HG02973 (cell line): ENCODE results near the gene B9D1.
"Not testable (repeated sequence)": the region's sequence is repeated elsewhere in the genome, so short reads cannot be mapped to it uniquely, and the experiment has no call there.

Source experiments
- ATAC-seq: cut with Tn5 transposase; IDR thresholded peaks from one replicate; pipeline ENCODE4 v1.9.1; 2021; ENCODE audit warnings: moderate library complexity; ENCODE audit not compliant: unreplicated experiment

B9D1 gene

DNA sequence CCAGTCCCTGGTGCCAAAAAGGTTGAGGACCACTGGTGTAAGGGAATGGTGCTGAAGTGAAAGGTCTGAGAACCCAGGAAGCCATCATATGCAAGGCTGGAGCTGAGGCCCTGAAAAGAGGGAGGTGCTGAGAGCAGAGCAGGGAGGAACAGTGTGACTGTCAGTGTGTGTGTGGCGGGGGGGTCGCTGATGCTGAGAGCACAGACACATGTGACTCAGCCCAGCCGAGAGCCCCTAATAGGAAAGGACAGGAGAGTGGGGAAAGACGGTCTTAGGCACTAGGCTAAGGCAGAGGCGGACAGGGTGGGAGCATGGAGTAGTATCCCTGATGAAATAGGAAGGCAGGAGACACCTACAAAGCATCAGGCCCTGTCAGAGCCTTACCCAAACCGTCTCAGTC lies 1.2 kb downstream of the B9D1 start:
- no peak for ATAC-seq

DNA sequence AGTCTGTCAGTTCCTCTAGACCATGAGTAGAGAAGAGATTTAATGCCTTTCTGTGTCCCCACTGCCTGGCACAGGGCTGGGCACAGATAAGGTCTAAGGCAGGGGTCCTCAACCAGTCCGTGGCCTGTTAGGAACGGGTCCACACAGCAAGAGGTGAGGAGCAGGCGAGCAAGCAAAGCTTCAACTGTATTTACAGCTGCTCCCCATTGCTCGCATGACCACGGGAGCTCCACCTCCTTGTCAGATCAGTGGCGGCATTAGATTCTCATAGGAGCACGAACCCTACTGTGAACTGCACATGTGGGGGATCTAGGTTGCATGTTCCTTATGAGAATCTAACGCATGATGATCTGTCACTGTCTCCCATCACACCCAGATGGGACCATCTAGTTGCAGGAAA lies 1.8 kb downstream of the B9D1 start:
- ATAC-seq = no peak

DNA sequence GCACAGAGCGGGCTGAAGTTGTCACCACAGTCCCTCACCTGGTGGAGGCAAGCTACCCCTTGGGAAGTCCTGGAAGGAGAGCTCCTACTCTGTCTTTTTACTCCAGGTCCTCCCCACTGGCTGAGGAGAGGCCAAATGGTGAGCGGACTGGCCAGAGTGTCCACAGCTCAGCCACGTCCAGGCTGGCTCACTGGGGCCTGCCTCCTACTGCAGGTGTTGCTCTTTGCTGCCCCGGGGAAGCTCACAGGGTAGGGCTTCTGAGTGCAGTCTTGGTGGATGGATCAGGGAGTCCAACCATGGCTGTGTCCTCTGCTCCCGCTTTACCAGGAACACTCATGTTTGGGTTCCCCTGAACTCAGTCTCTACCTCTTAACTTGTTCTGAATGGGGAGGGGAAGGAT lies 2.7 kb downstream of the B9D1 start:
- ATAC-seq = no peak

DNA sequence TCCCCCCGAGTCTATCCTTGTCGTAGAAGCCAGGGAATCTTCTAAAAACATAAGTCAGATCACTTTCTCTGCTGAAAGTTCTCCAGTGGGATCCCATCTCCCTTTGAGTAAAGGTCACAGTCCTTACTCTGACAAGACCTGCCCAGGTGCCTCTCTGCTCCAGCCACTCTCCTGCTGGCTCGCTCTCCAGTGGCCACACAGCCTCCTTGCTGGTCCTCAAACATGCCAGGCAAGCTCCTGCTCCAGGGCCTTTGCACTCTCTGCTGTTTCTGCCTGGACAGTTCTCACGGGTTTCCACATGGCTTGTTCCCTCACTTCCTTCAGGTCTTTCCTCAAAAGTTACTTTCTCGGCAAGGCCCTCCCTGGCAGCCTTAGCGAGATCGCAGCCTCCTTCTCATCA lies 3.4 kb downstream of the B9D1 start:
- no peak for ATAC-seq

- no peak for ATAC-seq
Measured at GRCh38 chr17:19357761-19358160, 4.8 kb downstream of the B9D1 start.

DNA sequence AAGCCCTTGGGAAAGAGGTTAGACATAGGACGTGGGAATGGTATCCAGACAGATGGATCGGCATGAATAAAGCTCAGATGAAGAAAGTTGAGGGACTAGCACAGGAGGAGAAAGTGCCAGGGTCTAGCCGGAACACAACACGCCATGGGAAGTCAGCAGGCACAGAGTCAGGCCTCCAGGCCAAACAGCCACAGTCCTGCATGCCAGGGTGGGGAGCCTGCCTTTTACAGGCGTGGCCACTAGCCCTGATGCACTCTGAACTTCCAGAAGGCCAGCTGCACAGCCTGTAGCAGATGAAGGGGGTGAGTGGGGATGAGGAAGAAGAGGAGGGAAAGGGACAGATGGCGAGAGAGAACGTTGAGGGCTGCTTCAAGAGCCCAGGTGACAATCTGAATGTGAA lies 5.2 kb downstream of the B9D1 start:
- no peak for ATAC-seq

DNA sequence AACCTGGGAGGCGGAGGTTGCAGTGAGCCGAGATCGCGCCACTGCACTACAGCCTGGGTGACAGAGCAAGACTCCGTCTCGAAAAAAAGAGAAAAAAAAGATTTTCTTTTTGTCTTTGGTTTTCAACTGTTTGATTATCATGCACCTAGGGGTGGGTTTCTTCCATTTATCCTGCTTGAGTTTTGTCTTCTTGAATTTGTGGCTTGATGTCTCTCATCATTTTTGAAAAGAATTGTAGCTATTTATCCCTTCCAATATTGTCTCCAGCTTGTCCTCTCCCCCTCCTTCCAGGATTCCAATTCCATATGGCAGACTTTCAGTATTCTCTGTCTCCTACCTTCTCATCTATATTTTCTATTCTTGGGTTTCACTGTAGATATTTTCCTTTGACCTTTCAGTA lies 7.8 kb downstream of the B9D1 start:
- no peak for ATAC-seq

DNA sequence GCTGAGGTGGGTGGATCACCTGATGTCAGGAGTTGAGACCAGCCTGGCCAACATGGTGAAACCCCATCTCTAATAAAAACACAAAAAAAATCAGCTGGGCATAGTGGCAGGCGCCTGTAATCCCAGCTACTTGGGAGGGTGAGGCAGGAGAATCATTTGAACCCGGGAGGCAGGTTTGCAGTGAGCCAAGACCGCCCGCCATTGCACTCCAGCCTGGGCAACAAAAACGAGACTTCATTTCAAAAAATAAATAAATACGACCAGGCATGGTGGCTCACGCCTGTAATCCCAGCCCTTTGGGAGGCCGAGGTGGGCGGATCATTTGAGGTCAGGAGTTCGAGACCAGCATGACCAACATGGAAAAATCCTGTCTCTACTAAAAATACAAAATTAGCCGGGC lies 9.1 kb downstream of the B9D1 start:
- ATAC-seq = not testable (repeated sequence)

GRCh38 chr17:19348806-19349205 lies 13.7 kb downstream of the B9D1 start:
- ATAC-seq = no peak

DNA sequence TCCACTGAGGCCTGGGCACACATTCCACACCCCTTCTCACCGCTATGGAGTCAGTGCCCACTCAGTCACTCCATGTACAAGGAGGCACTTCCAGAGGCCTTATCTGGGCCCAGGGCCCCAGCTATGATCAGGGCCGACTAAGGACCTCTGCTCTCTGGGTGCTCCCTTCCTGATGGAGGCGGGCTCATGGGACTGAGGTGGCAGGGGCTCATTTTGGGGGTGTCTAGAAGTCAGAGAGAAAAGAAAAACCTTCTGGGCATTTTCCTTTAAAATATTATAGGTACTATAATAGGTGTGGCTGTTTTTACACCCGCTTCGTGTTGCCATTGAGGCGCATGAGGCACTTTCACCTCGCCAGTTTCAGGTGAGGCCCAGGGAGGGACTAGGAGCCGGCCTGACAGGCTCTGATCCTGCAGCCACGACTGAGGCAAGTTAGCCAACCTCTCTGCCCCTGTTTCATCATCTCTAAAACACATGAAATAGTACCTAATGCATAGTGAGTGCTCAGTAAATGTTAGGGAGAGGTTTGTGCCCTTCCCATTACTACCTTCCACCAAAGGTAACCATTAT lies 14.4 kb downstream of the B9D1 start:
- ATAC-seq = no peak

- no peak for ATAC-seq
Measured at GRCh38 chr17:19347323-19348080, 15.0 kb downstream of the B9D1 start.

DNA sequence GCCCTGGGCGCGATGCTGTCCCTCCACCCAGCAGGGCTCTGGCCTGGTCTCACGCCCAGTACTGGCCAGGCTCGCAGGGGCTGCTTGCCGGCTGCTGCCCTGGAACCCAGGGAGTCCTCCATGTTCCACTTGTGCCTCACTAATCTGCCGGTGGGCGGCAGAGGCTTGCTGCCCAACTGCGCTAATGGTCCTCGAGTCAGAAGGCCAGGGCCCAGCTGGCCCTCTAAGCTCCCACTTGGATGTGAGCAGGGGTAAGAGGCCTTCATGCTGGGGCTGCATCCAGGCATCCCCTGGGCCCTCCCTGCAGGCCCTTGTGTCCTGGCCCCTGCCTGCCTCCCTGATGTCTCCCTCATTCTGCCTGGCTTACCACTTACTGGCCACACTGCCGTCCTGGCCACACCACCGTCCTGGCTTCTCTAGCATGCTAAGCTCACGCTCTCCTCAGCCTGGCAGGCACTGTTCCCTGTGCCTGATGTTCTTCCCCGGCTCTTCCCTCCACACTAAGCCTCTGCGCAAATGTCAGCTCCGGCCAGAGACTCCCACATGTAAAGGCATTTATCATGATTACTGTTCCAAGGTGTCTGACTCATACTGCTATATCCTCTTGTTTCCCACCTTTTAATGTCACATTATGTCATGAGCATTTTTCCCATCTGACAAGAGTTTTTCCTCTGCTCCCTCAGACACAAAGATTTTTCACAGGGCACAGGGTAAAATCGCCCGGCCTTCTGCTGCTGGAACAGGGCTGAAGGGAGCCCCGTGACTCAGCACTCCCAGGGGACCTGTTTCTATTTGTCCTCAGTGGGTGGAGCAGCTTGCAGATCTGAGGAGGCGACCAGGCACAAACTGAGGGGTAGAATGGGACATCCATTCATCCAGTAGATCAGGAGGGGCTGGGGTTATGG lies 15.9 kb downstream of the B9D1 start:
- ATAC-seq = no peak

DNA sequence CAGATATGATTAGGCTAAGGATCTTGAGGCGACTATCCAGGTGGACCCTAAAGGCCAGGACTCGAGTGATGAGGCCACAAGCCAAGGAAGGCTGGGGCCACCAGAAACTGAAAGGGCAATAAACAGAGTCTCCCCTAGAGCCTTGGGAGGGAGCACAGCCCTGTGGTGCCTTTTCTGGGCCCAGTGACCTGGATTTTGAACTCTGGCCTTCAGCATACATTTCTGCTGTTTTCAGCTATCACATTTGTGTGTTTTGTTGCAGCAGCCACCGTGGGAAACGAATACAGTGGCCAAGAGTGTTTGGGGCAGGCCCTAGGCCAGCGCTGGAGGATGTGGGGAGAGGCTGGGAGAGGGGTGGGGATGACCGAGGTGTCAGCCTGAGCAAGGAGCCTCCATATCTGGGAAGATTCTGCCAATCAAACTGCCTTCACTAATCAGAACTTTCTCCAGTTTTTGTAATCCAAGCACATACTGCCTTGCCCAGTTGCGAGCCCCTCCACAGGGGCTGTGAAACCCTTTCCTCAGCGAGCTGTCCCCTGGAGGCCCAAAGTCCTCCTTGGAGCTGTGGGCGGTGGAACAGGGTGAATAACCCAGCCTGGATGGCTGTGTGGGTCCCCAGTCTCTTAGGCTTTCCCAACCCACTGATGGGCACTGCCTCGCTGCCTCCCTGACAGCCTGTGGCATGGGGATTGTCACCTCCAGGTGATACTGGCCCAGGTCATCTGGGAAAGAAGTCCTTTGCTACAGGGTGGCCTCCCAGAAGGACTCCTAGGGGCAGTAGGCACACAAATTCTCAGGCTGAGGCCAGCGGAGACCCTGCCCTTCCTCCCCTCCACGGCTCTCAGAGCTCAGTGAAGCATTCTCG lies 16.8 kb downstream of the B9D1 start:
- ATAC-seq = no peak

- ATAC-seq = no peak
Measured at GRCh38 chr17:19345067-19345460, 17.5 kb downstream of the B9D1 start.

GRCh38 chr17:19344311-19345066 lies 18.0 kb downstream of the B9D1 start:
- no peak for ATAC-seq

DNA sequence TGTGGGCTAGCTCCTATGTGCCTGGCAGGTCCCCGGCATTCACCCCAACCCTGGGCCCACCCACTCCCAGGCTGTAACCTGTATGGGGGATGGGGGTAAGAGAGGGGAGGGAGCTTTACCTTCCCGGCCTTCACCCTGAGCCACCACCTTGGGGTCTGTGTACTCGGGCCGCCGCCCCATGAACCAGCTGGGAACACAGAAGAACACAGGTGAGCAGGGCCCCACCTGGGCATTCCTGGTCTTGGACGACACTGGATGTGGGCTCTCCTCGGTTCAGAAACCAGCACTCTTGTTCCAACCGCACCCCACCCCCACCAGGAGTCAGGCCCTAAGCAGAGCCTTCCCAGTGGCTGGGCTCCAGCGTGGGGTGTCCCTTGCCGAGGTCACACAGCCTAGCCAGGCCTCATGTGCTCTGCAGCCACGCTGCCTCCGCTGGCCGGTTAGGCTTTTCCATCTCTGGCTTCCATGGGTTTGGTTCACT lies 18.8 kb downstream of the B9D1 start:
- no peak for ATAC-seq

- no peak for ATAC-seq
Measured at GRCh38 chr17:19343256-19343630, 19.3 kb downstream of the B9D1 start.

GRCh38 chr17:19342611-19343255 lies 19.8 kb downstream of the B9D1 start:
- no peak for ATAC-seq
